Suppressor macrophage treated with lipopolysaccharide for 1 hour (primary cell): ENCODE data around the gene FAM20C.
"Not testable (repeated sequence)": the region's sequence is repeated elsewhere in the genome, so short reads cannot be mapped to it uniquely, and the experiment has no call there.

ENCODE experiments used
- DNase-seq, 3 donors: peaks; one replicate each; pipeline ENCODE4 v3.0.0-alpha.2; 2020 to 2022

FAM20C gene

GRCh38 chr7:174716-175115, 17.7 kb upstream of the FAM20C start:
- peak in 1 of 3 donors; percentile 18 for DNase-seq

- no peak for DNase-seq
Observed at GRCh38 chr7:175955-176354, 16.4 kb upstream of the FAM20C start.

GRCh38 chr7:176381-176780, 16.0 kb upstream of the FAM20C start:
- peak in 1 of 3 donors; percentile 15 for DNase-seq

GRCh38 chr7:176786-177459, 15.4 kb upstream of the FAM20C start:
- DNase-seq: peak in 1 of 3 donors; percentile 7

GRCh38 chr7:178444-178843, 13.9 kb upstream of the FAM20C start:
- peak in 1 of 3 donors; percentile 17 for DNase-seq

- peak in 1 of 3 donors; percentile 17 for DNase-seq
Observed at GRCh38 chr7:179209-179681, 13.1 kb upstream of the FAM20C start.

- DNase-seq: no peak
Observed at GRCh38 chr7:179948-180694, 12.2 kb upstream of the FAM20C start.

- DNase-seq: no peak
Observed at GRCh38 chr7:181738-182137, 10.6 kb upstream of the FAM20C start.

GRCh38 chr7:182502-182901, 9.9 kb upstream of the FAM20C start:
- not testable (repeated sequence) for DNase-seq

- no peak for DNase-seq
Observed at GRCh38 chr7:183496-184292, 8.7 kb upstream of the FAM20C start.

- no peak for DNase-seq
Observed at GRCh38 chr7:184294-185264, 7.8 kb upstream of the FAM20C start.

GRCh38 chr7:186516-187113, 5.8 kb upstream of the FAM20C start:
- no peak for DNase-seq

- peak in 1 of 3 donors; percentile 51 for DNase-seq
Observed at GRCh38 chr7:187227-187927, 5.0 kb upstream of the FAM20C start.

- DNase-seq: no peak
Observed at GRCh38 chr7:188174-188573, 4.2 kb upstream of the FAM20C start.

GRCh38 chr7:188727-189500, 3.5 kb upstream of the FAM20C start:
- DNase-seq: no peak

GRCh38 chr7:189719-190118, 2.7 kb upstream of the FAM20C start:
- no peak for DNase-seq

GRCh38 chr7:190196-190595, 2.2 kb upstream of the FAM20C start:
- DNase-seq: no peak

GRCh38 chr7:191105-191980, 1.0 kb upstream of the FAM20C start:
- DNase-seq: peak; percentile 69 to 75 (median 73)
